H1 (cell line): ENCODE data around the gene KRTAP5-8. TPM values are rescaled to one million over a fixed set of nuclear protein-coding genes. Genes with fewer than 3 reads are reported as not detected.

Experiments
- ATF2 ChIP-seq: IDR thresholded peaks from 2 replicates; pipeline ENCODE4 v1.6.1; 2012; ENCODE audit warnings: low read length, inconsistent platforms
- GTF2F1 ChIP-seq: IDR thresholded peaks from 2 replicates; pipeline ENCODE4 v1.6.1; 2012; ENCODE audit warnings: low read depth, low read length, improper control_type of control experiment, borderline replicate concordance
- JUN ChIP-seq: IDR thresholded peaks from 2 replicates; pipeline ENCODE4 v1.6.1; 2011; ENCODE audit warnings: low read depth, mild to moderate bottlenecking, improper control_type of control experiment, low read length
- PHF8 ChIP-seq: fragments of 200-600 bp; sonication (generic); conservative IDR thresholded peaks from 2 replicates; pipeline ENCODE4 v1.7.1; 2012; ENCODE audit warnings: low read depth, mild to moderate bottlenecking, inconsistent platforms, low read length, moderate library complexity
- SUZ12 ChIP-seq: fragments of 200-600 bp; sonication (generic); IDR thresholded peaks from 2 replicates; pipeline ENCODE4 v1.6.1; 2012; ENCODE audit warnings: mild to moderate bottlenecking, inconsistent platforms, low read length, moderate library complexity, mixed read lengths
- polyA plus RNA-seq, 7 experiments: library from polyadenylated mRNA; depleted of rRNA in 3 of 7; stranded (reverse) in 5 of 7; unstranded in 2 of 7; fragments of >200 nt in 5 of 7; fragments of 200-250 nt in 2 of 7; gene quantifications; 1 replicate in 5 of 7; 2 replicates in 1 of 7; 4 replicates in 1 of 7; pipeline versions ENCODE4 v1.2.1 to v1.2.3, GENCODE V29; 2011 to 2013; ENCODE audit warnings: missing spikeins in 2 of 7, mixed read lengths in 2 of 7
- total RNA-seq: library from RNA; stranded (reverse); fragmentation: NEBNext Ultra II Directional; extraction: Animal tissue kit (Norgen Biotek cat#: 25700); gene quantifications from 2 replicates; pipeline ENCODE4 v1.2.1, GENCODE V29; 2021

The KRTAP5-8 gene
- total and polyA plus RNA-seq, 2 of the 8 experiments (the other 6 are each of a cell fraction or from before 2014, with no cell fraction given): not detected

GRCh38 chr11:71558996-71559395, 21.2 kb downstream of the KRTAP5-8 start (continued):
- TF ChIP-seq SUZ12 (no peak), PHF8 (no peak), GTF2F1 (no peak), JUN (no peak), ATF2 (no peak)
